Stimulated activated CD4-positive, alpha-beta T cell treated with anti-CD3 and anti-CD28 coated beads, Interleukin-12 subunit alpha, Interleukin-12 subunit beta, amount 100 ng/mL, for 48 hours (primary cell): Measurements from ENCODE around the gene GABBR2.

Source experiments
- DNase-seq, 3 donors: peaks; one replicate each; pipeline ENCODE4 v3.0.0-alpha.2; 2020; ENCODE audit warnings: low read depth in 2 of 3, low spot score in 1 of 3

The GABBR2 gene

GRCh38 chr9:98449871-98450270, 258.9 kb downstream of the GABBR2 start:
- no peak for DNase-seq

- no peak for DNase-seq
These were observed 263.2 kb downstream of the GABBR2 start for GRCh38 chr9:98445576-98445975.

DNA sequence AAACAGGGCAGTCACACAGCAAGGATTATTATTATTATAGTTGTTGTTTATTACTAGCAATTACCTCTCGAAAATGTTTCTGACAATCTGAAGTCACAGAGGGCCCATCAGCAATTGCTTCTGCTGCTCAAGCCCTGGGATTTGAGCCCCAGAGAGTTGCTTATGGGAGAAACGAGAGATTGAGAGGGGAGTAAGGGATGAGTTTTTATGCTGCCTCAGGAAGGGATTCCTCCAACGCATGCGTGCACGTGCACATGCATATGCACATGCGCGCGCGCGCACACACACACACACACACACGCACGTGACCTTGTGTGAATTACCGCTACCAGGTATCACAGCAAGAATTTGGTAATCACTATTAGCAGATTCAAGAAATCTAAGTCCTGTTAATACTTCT, 264.1 kb downstream of the GABBR2 start:
- DNase-seq, result no peak

- no peak for DNase-seq
These were observed 266.2 kb downstream of the GABBR2 start for GRCh38 chr9:98442541-98442940.

DNA sequence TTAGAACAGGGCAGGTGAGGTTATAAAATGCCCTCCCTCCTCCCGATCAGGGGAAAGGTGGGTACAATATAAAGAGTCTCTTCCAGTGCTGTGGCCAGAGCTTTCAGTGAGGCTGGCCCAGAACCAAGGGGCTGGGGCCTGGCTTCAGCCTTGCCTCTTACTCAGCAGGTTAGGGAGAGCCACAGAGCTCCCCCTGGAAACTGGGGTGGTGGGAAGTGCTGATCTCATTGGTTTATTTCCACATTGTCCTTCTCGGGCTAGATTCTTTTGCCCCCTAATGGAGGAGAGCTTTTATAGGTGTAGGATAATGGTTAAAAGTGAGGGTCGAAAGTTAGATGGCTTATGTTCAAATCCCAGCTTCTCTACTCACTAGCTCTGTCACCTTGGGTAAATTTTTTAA, 266.6 kb downstream of the GABBR2 start:
- DNase-seq, result no peak

GRCh38 chr9:98438666-98439065, 270.1 kb downstream of the GABBR2 start:
- no peak for DNase-seq

GRCh38 chr9:98437458-98438034, 271.2 kb downstream of the GABBR2 start:
- no peak for DNase-seq

GRCh38 chr9:98432960-98433359, 275.8 kb downstream of the GABBR2 start:
- no peak for DNase-seq

DNA sequence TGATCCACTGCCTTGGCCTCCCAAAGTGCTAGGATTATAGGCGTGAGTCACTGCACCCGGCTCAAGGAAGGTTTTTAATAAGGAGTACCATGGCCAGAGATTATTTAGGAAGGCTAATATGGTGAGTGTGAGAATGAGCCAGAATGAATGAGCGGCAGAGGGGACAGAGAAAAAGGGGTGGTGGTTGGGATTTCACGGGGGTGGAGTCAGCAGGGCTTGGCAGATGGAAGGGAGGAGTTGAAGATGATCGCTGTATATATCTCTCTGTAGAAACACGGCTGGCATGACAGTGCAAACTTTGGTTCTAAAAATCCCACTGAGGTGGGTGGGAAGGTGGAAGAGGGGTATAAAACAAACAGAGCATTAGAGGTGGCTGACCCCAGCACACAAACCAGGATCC, 276.6 kb downstream of the GABBR2 start:
- DNase-seq, result no peak

- no peak for DNase-seq
These were observed 278.0 kb downstream of the GABBR2 start for GRCh38 chr9:98430535-98431292.

GRCh38 chr9:98429613-98430012, 279.1 kb downstream of the GABBR2 start:
- DNase-seq, result no peak

GRCh38 chr9:98428454-98428853, 280.3 kb downstream of the GABBR2 start:
- no peak for DNase-seq

GRCh38 chr9:98427491-98427890, 281.2 kb downstream of the GABBR2 start:
- DNase-seq, result no peak

DNA sequence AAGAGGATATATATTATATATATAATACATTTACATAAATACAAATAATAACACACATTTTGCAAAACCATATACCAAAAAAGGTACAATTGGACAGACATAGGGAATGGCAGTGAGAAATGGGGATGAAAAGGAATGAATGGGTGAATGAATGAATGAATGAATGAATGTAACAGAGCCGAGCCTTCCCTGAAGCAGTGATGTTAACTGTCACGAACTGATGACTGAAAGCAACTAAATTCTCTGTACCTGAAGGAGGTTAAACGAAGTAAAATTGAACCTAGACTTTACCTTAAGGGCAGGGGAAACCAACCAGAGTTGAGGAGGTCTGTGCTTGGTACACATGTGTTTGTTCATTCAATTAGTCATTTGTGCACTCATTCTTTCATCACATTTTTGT, 283.7 kb downstream of the GABBR2 start:
- no peak for DNase-seq

- no peak for DNase-seq
These were observed 289.5 kb downstream of the GABBR2 start for GRCh38 chr9:98419260-98419603.

GRCh38 chr9:98418578-98419259, 290.0 kb downstream of the GABBR2 start:
- DNase-seq, result no peak

DNA sequence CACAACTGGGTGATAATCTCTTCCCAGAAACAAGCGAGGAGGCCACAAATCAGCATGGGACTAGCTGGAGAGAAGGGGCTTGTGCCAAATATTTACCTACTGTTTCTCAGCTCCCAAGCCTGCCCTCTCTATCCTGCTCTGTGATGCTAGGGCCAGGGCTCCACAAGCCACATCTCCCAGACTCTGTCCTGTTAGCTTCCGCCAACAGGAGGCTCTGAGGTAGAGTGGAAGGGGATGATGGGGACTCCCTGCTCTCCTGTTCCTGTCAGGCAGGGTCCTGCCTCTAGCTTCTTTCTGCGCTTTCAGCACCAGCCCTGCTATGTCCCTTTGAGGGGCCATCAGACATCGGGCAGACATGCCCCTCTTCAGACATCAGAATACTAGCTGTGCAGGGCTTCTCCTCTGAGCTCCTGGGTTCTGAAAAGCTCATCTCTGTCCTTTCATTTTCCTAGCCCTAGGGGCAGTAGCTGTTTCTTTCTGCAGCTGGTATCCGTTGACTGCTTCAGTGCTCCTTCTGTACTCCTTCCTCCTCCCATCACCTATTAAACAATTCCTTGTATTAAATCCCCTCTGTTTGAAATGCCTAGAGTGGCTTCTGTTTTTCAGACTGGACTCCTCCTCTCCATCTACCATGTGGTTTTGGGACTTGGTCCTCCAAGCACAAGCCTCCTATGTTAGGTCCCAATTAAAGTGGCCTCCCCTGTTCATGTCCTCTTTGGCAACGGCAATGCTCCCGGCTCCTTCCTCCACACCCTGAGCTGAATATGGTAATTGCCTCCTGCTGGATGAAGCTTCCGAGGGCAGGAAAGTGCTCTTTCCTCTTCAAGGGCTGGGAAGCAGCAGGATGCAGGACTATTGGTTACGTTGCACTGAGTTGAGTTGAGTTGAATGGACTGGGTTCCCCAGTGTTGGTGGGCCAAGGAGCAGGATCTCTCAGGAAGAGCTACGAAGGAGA, 292.2 kb downstream of the GABBR2 start:
- no peak for DNase-seq

DNA sequence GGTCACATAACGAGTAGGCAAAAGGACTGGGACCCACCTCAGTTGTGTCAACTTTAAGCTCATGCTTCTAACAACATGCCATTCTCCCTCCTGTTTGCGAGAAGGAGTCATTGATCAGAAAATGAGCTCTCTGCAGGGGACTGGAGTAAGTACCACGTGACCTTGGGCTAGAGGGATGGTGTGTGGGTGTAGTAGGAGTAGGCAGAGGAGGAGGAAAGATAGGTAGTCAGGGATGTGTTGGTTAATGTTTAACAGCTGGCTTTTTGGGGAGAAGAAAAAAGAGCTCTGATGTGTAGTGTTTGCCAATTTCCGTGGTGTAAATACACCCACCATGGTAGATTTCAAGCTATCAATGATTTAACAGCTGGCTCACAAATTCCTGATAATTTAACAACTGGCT, 293.0 kb downstream of the GABBR2 start:
- DNase-seq, result no peak

GRCh38 chr9:98413084-98413483, 295.7 kb downstream of the GABBR2 start:
- no peak for DNase-seq

DNA sequence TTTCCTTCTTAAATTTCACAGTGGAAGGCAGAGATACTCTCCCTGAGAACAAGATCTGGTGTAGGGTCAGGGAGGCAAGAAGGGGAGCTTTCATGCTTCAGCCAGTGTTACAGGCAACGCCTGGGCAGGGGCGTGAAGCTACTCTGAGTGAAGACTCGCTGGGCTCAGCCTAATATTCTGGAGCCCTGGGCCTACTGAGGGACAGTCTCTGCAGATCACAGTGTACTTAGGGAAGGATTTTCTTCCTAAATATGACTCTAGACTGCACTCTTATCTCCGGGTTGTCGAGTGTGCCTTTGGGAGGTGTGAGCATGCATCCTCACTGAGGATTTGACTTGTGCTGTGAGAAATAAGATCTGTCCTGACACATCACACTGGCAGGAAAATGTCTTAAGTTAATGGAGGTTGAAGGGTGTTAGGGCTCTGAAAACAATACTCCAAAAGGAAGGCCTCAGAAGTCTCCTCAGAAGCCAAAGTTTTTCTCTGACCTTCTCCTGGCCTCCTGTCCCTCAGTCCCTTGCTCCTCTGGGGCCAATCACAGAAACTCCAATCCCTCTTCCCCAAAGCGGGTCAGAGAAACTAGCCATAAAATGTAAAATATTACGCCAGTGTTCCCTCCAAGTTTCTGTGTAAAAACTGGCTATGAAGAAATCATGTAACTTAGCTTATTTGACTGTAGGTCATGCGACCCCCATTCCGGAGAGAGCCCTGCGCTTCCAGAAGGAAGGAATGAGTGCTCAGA, 296.5 kb downstream of the GABBR2 start:
- DNase-seq, result no peak

DNA sequence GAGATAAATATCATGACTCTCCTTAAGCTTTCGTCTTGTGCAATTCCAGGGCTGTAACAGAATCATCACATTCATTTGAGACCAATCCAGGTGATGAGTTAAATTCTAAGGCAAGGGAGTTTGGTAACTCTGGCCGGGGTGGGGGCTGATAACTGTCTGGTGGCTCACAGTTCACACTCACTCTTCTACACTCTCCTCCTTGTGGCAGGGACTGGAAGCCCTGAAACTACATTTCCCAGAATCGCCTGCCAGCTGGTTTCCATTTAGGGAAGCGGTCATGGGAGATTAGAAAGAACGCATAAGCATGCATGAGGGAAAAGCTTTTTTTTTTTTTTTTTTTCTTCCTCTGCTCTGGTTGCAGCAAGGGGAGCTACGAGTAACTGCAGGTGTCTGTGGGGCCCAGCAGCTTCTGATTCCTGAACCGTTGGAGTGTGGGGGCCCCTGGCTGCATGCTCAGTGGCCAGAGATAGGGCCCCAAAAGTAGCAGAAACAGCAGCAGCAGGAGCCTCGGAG, 298.5 kb downstream of the GABBR2 start:
- DNase-seq, result no peak
